HG03159 (cell line): ENCODE data around the gene PACSIN2.

Experiments
- ATAC-seq: cut with Tn5 transposase; IDR thresholded peaks from one replicate; pipeline ENCODE4 v1.9.1; 2021; ENCODE audit warnings: mild to moderate bottlenecking, moderate library complexity; ENCODE audit not compliant: unreplicated experiment

Gene PACSIN2

GRCh38 chr22:42836026-42836425, 178.9 kb downstream of the PACSIN2 start:
- ATAC-seq = no peak

GRCh38 chr22:42834177-42834949, 180.6 kb downstream of the PACSIN2 start:
- ATAC-seq = no peak

- no peak for ATAC-seq
Measured at GRCh38 chr22:42833104-42833503, 181.8 kb downstream of the PACSIN2 start.

GRCh38 chr22:42831712-42832111, 183.2 kb downstream of the PACSIN2 start:
- no peak for ATAC-seq

GRCh38 chr22:42830161-42830560, 184.8 kb downstream of the PACSIN2 start:
- no peak for ATAC-seq

GRCh38 chr22:42829302-42829701, 185.6 kb downstream of the PACSIN2 start:
- no peak for ATAC-seq

GRCh38 chr22:42825796-42826195, 189.2 kb downstream of the PACSIN2 start:
- no peak for ATAC-seq

- ATAC-seq = no peak
Measured at GRCh38 chr22:42821386-42821785, 193.6 kb downstream of the PACSIN2 start.

- no peak for ATAC-seq
Measured at GRCh38 chr22:42820045-42820763, 194.7 kb downstream of the PACSIN2 start.
